HK-2 (cell line): Measurements from ENCODE around the gene ZNF595.
"Not testable (repeated sequence)": the region's sequence is repeated elsewhere in the genome, so short reads cannot be mapped to it uniquely, and the experiment has no call there.

Experiments
- DNase-seq: peaks from one replicate; pipeline ENCODE4 v3.0.0-alpha.2; 2018; ENCODE audit not compliant: unreplicated experiment

Gene ZNF595

DNA sequence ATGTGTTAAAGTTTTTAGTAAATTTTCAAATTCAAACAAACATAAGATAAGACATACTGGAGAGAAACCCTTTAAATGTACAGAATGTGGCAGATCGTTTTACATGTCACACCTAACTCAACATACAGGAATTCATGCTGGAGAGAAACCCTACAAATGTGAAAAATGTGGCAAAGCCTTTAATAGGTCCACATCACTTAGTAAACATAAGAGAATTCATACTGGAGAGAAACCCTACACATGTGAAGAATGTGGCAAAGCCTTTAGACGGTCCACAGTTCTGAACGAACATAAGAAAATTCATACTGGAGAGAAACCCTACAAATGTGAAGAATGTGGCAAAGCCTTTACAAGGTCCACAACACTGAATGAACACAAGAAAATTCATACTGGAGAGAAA lies 32.8 kb downstream of the ZNF595 start:
- no peak for DNase-seq

DNA sequence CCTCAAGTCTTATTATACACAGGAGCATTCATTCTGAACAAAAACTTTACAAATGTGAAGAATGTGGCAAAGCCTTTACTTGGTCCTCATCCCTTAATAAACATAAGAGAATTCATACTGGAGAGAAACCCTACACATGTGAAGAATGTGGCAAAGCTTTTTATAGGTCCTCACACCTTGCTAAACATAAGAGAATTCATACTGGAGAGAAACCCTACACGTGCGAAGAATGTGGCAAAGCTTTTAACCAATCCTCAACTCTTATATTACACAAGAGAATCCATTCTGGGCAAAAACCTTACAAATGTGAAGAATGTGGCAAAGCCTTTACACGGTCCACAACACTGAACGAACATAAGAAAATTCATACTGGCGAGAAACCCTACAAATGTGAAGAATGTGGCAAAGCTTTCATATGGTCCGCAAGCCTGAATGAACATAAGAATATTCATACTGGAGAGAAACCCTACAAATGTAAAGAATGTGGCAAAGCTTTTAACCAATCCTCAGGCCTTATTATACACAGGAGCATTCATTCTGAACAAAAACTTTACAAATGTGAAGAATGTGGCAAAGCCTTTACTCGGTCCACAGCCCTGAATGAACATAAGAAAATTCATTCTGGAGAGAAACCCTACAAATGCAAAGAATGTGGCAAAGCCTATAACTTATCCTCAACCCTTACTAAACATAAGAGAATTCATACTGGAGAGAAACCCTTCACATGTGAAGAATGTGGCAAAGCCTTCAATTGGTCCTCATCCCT lies 33.6 kb downstream of the ZNF595 start:
- DNase-seq = not testable (repeated sequence)

DNA sequence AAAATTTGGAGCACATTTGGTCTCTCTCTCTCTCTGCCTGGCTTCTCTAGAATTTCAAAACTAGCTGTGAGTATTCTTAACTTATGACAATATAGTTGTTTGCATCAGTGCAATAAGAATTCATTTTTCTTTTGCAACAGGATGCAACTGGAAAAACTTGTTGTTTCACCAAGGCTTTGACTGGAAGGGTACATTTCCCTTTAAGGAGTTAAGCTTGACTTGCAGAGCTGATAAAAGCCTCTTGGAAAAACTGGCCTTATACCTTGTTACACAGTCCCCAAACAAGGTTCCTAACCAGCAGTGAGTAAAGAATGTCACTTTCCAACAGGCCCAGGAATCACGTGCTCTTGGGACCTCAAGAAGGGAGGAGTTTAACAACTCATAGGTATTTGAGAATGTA lies 45.3 kb downstream of the ZNF595 start:
- no peak for DNase-seq

DNA sequence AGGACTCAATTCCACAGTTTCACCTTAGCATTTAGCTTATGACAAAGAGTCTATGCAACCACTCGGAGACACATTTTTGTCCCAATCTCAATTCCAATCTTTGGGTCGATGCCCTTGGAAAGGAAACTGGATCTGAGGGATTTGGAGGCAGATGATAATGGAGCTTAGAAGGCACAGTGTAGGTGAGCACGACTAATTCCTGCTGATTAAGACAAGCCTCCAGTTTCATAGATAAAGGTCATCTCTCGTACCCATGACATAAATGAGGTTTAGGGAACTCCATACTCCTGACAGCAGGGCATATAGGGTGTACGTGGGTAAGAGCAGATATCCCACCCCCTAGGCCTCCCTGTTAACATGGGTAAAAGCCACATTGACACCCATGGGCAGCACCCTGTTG lies 46.7 kb downstream of the ZNF595 start:
- no peak for DNase-seq

DNA sequence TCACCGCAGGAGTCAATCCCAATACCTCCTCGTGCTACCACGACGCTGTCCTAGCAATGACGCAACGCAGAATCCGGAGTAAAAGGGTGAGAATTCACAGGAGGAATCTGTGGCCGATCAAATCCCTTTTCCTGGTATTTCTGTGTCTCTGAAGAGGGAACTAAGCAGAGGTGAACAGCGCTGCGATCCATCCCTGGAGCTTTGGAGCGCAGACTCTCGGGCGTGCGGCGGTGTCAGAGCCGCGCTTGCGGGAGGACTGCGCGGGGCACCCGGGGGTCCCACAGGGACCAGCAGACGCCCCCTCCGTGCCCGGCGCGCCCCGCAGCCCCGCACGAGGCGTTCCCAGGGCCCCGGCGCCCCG lies 53.9 kb downstream of the ZNF595 start:
- no peak for DNase-seq

DNA sequence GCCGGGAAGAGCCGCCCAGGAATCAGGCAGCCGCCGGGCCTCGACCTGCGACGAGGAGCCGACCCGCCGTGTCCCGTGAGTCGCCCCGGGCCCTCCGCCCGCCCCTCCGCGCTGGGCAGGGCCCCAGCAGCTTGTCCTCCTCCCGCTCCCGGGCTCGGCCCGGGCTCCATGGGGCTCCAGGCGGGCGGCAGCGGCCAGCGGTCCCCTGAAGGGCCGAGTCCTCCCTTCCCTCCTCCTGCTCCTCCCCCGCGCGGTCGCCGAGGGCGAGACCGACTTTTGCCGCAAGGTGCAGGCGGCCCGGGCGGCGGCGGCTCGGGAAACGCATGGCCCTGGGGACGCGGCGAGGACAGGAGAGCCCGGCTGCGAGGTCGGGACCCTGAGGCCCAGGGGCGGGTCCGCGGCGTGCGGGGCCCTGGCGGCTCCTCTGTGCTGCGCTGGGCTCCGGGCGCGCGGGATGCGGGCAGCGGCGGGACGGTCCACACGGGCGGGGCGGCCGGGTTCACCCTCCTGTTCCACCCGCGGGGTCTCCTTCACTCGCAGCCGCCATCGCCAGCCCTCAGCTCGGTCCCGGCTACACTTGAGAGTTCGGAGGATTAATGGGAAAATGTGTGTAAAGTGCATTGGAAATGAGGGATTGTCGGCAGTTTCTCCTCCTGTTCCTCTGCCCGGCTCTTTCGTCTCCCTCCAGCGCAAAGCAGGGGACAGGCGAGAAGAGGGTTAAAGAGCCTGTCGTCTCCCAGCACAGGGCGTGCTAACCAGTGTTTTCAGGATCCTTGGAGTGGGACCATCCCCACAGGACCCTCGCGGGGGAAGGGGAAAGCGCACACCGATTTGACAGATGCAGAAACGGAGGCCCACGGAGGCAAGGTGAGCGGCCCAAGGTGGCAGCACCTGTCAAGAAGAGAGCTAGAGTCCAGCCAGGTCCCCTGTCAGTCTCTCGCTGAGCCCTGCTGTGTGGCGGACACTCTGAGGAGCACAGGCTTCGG lies 54.6 kb downstream of the ZNF595 start:
- no peak for DNase-seq

DNA sequence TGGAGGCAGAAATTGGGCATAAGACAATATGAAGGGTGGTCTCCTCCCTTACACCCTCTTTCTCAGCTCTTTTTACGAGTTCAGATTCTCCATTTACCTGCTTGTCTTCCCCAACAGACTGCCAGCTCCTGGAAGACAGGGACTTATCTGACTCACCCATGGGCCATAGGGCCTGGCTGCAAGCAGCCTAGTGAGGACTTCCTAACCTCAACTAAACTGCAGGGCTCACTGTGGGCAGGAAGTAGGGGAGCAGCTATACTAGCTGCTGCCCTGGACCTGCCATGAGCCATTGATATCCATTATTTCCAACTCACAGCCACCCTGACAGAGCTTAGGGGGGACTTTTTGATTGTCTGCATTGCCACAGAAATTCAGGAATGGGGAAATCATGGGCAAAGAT lies 59.6 kb downstream of the ZNF595 start:
- no peak for DNase-seq

DNA sequence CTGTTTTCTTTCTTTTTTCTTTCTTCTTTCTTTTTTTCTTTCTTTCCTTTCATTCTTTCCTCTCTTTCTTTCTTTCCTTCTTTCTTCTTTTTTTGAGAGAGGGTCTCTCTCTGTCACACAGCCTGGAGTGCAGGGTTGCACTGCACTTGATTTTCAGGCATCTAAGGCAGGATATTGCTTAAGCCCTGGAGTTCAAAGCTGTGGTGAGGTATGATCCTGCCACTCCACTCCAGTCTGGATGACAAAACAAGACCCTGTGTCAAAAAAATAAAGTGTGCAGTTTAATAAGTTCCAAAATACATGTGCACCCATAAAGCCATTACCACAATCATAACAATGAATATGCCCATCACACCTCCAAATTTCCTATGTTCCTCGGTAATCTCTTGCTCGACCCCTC lies 60.6 kb downstream of the ZNF595 start:
- DNase-seq = no peak

DNA sequence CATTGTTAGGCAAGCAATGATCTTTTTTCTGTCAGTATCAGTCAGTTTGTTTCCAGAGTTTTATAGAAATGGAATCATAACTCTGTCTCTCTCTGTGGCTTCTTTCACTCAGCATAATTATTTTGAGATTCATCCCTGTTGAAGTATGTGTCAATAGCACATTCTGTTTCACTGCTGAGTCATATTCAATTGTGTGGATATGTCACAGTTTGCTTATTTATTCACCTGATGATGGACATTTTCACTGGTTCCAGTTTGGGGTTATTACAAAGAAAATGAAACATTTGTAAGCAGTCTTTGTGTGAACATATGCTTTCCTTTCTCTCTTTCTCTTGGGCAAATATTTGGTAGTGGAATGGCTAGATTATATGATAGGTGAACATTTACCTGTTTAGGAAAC lies 61.0 kb downstream of the ZNF595 start:
- no peak for DNase-seq

DNA sequence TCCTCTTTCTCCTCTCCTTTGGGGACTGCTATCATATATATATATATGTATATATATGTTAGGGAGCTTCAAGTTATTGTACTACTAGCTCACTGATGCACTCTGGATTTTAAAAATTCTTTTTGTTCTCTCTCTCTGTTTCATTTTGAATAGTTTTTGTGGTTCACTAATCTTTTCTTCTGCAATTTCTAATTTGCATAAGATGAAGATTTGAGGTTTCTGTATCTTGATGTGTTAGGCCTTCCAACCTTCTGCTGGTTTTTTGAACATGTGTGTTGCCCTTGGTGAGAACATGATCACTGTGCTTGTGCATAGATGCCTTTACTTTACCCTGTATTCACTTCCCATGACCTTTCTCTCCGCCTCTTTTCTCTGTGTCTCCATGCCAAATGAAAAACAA lies 63.4 kb downstream of the ZNF595 start:
- DNase-seq = no peak

DNA sequence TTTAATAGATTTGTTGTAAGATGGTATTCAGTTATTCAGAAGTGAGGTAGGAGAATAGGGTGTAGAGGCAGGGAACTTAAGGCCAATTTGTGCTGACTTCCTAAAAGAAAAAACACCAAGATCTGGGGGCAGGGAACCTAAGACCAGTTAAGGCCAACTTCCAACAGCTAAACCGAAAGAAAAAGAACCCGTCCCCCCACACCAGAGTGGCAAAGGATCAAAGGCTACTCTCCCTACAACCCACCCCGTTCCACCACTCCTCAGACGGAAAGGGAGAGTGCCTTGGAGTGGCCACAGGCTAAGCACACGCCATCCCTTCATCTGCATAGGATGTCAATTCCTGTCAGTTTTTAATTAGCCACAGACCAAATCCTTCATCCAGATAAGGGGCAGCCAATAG lies 67.5 kb downstream of the ZNF595 start:
- DNase-seq = no peak

DNA sequence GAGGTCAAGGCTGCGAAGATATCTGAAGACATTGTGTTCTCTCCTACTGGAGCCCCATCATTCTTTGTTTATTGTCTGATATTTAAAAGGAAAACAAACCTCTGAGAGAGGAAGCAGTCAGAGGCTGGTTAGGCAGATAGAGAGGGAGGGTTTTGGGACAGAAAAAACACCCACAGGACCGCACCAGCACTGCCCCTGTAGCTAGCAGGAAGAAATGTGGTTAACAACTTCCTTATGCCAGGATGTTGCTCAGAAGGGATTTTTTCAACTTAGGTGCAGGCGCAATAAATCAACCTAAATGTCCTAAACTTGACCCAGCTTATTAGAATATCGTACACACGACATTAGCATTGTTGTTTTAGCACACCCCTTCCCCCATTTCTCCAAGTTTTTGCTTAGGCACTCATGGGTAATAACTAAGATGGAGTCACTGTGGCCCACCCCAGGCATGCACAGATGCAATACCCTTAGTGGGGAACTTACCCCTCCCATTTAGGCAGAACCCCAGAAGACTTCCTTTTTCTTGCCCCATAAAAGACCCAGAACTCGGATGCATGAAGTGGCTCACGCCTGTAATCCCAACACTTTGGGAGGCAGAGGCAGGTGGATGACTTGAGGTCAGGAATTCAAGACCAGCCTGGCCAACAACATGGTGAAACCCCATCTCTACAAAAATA lies 68.4 kb downstream of the ZNF595 start:
- DNase-seq = no peak

DNA sequence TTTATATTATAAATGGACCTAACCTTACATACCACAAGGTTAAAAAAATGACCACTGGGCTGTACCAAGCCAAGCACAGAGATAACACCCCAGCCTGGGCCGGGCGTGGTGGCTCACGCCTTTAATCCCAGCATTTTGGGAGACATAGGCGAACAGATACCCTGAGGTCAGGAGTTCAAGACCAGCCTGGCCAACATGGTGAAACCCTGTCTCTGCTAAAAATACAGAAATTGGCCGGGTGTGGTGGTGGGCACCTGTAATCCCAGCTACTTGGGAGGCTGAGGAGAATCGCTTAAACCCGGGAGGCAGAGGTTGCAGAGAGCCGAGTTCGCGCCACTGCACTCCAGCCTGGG lies 70.8 kb downstream of the ZNF595 start:
- not testable (repeated sequence) for DNase-seq

DNA sequence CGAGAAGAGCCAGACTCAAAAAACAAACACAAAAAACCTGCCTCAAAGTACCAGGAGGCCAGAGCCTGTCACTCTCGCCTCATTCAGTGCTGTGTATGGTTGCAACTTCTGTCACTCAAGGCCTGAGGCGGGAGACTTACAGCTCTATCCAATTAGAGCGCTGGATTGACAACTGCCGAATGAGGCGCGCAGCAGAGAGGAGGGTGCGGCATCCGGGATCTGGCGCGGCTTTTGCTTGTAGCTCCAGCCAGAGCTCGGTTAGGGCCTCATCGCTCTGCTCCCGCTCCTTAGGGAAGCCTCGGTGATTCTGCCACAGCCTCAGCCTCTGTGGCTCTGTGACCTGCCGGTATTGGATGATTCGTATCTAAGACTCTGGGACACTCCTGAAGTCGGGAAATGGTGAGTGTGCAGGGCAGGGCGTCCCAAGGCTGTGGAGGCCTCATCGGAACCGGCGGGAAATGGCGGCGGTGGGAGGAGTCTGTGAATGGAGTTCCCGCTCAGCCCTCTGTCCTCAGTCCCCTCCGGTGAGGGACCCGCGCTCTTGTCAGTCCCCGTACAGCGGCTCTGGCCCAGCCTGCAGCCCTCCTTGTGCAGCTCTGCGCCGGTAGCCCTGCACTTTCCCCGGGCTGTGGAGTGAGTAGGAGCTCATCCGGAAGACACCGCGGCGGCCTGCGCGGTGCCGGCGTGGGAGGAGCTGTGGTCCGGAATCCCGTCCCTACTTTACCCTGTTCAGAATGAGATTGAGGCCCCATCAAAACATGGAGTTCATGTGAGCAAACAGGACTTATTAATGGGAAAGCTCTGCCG lies 71.4 kb downstream of the ZNF595 start, which contains the start of gene ZNF718:
Gene ZNF718, plus strand, starts transcription at position 227 of the 807 bp plus-strand sequence. Its CDS starts 170 bp downstream, at position 397.
- DNase-seq = peak; percentile 98

DNA sequence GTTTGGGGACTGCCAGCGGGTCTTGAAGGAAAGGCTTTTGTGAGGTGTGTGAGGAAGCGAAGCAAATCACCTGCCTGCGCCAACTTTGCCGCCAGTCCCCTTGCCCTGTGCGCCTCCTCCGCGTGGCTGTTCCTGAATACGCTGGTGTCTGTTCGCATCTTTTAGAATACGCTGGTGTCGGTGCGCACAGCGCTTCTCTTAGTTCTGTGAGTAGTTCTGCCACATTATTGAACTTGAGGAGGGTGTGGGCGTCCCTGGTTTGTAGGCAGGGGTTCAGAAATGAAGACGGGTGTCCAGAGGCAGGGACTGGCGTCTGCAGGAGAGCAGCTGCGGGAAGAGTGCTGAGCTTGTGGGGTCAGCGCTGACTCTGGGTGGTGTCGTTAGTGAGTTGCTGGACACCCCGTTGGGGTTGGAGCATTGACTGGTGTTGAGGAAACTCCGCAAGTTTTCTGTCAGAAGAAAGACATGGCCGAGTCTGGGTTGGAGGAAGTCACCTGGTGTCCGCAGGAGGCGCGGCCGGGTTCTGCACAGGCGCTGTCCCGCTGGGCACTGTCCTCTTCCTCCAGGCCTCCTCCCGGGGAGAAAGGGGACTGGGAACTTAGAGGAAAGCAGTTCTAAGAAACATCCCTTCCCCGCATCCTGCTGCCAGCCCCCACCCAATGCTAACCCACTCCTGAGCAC lies 72.1 kb downstream of the ZNF595 start:
- peak; percentile 45 for DNase-seq

DNA sequence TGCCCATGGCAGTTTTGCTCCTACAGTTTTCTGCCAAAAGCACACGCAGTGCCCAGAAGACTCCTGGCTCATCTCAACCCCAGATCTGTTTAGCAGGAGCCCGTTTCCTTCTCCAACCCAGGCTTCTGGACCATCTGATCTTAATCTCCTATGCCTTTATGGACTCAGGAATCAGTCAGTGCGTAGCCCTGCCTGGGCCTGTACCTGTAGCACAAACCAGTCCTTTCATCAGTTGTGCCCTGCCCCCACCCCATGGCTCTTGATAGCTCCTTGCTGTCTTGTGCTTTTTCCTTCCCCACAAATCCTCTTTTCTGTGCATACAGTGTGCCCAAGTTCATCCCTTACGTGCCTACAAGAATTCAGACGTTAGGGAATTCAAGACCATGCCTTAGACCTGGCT lies 72.7 kb downstream of the ZNF595 start:
- DNase-seq = no peak

DNA sequence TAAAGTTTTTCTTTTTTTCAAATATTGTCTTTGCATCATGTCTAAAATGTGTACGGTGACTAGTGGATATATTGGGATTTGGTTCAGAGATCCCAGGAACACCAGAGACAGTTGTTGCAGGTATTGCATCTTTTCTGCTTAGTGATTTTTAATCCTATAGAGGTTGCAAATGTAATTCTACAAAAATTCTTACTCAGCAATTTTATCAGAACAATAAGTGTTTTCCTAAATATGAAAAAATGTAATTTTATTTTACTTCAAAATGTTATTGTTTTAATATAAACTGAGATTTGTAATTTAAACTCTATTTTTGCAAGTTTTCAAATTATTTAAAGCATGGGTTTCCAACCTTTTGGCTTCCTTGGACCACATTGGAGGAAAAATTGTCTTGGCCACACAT lies 79.4 kb downstream of the ZNF595 start:
- DNase-seq = no peak
